Activated CD8-positive, alpha-beta memory T cell treated with anti-CD3 and anti-CD28 coated beads for 24 hours (primary cell): Measurements from ENCODE around the gene SIRT5.

Experiments used
- DNase-seq: peaks from one replicate; pipeline ENCODE4 v3.0.0-alpha.2; 2020

The SIRT5 gene

GRCh38 chr6:13641315-13641714 is 66.9 kb downstream of the SIRT5 start:
- DNase-seq = no peak

- DNase-seq = no peak
Measured at GRCh38 chr6:13643125-13643524, 68.7 kb downstream of the SIRT5 start.

GRCh38 chr6:13648850-13649249 is 74.4 kb downstream of the SIRT5 start:
- no peak for DNase-seq

- DNase-seq = no peak
Measured at GRCh38 chr6:13649393-13649792, 75.0 kb downstream of the SIRT5 start.

- DNase-seq = no peak
Measured at GRCh38 chr6:13653296-13653695, 78.9 kb downstream of the SIRT5 start.

- no peak for DNase-seq
Measured at GRCh38 chr6:13654496-13654895, 80.1 kb downstream of the SIRT5 start.

- DNase-seq = no peak
Measured at GRCh38 chr6:13655700-13656099, 81.3 kb downstream of the SIRT5 start.

- DNase-seq = no peak
Measured at GRCh38 chr6:13660273-13660672, 85.9 kb downstream of the SIRT5 start.

- DNase-seq = no peak
Measured at GRCh38 chr6:13660893-13661292, 86.5 kb downstream of the SIRT5 start.

- DNase-seq = no peak
Measured at GRCh38 chr6:13661647-13662046, 87.2 kb downstream of the SIRT5 start.

- no peak for DNase-seq
Measured at GRCh38 chr6:13662651-13663334, 88.4 kb downstream of the SIRT5 start.

GRCh38 chr6:13663986-13664385 is 89.6 kb downstream of the SIRT5 start:
- DNase-seq = no peak
